Panc1 (cell line): ENCODE measurements around the gene BTBD9.

ENCODE experiments used
- CTCF ChIP-seq: fragments of 450-650 bp; IDR thresholded peaks from 2 replicates; pipeline ENCODE4 v1.5.1; 2017; ENCODE audit warnings: mild to moderate bottlenecking
- POLR2AphosphoS5 ChIP-seq: IDR thresholded peaks from 2 replicates; pipeline ENCODE4 v1.6.1; 2012; ENCODE audit warnings: mild to moderate bottlenecking, low read depth, low read length, moderate library complexity
- SIN3A ChIP-seq: IDR thresholded peaks from 2 replicates; pipeline ENCODE4 v1.6.1; 2012; ENCODE audit warnings: low read depth, mild to moderate bottlenecking, low read length, moderate library complexity, borderline replicate concordance; ENCODE audit not compliant: insufficient read depth
- TCF7L2 ChIP-seq: IDR thresholded peaks from 2 replicates; pipeline ENCODE4 v1.6.1; 2011; ENCODE audit warnings: mild to moderate bottlenecking, low read depth, low read length, inconsistent platforms

GRCh38 chr6:38485488-38485887 lies 154.2 kb downstream of the BTBD9 start:
- no peak for TF ChIP-seq CTCF
- TF ChIP-seq POLR2AphosphoS5 = no peak
- no peak for TF ChIP-seq TCF7L2
- no peak for TF ChIP-seq SIN3A
